K562 (cell line): ENCODE measurements around the gene WBP1L. TPM values are rescaled to one million over a fixed set of nuclear protein-coding genes. Genes with fewer than 3 reads are reported as not detected.

ENCODE experiments used
- polyA plus RNA-seq, 8 experiments: library from polyadenylated mRNA; depleted of rRNA in 4 of 8; stranded (reverse) in 5 of 8; unstranded in 3 of 8; fragments of >200 nt; fragmentation: Nextera tagmentation in 2 of 8; fragmentation: Illumina TruSeq in 1 of 8; extraction: Ambion mirVana in 2 of 8; extraction: Trizol in 1 of 8; gene quantifications; 2 replicates each; pipeline versions ENCODE4 v1.2.1 to v1.2.3, GENCODE V29; 2011 to 2014; ENCODE audit warnings: inconsistent platforms in 1 of 8, missing spikeins in 1 of 8
- total RNA-seq, 7 experiments: library from RNA; depleted of rRNA in 6 of 7; stranded (reverse); fragments of >200 nt in 6 of 7; fragmentation: Illumina TruSeq in 2 of 7; extraction: Trizol in 2 of 7; gene quantifications; 2 replicates each; pipeline versions ENCODE4 v1.2.1 to v1.2.3, GENCODE V29; 2011 to 2021; ENCODE audit warnings: low replicate concordance in 1 of 7
- TF ChIP-seq, protein P1 (sequence below), 2 experiments: fragments of 450-650 bp; formaldehyde crosslinking in 1 of 2; IDR thresholded peaks; 2 replicates each; pipeline versions ENCODE4 v1.4.0 to v1.6.1; 2014 to 2020; ENCODE audit warnings: mild to moderate bottlenecking in 2 of 2, borderline replicate concordance in 1 of 2, low read depth in 1 of 2
- TF ChIP-seq, protein P2 (sequence below), 2 experiments: IDR thresholded peaks; 2 replicates each; pipeline ENCODE4 v1.6.1; 2012; ENCODE audit warnings: improper control_type of control experiment in 2 of 2, low read depth in 2 of 2, low read length in 2 of 2, borderline replicate concordance in 1 of 2

The WBP1L gene
- total and polyA plus RNA-seq, 9 of the 15 experiments (the other 6 are each of a cell fraction or from before 2014, with no cell fraction given): 3.2 to 14.4 (median 11.3) TPM

DNA sequence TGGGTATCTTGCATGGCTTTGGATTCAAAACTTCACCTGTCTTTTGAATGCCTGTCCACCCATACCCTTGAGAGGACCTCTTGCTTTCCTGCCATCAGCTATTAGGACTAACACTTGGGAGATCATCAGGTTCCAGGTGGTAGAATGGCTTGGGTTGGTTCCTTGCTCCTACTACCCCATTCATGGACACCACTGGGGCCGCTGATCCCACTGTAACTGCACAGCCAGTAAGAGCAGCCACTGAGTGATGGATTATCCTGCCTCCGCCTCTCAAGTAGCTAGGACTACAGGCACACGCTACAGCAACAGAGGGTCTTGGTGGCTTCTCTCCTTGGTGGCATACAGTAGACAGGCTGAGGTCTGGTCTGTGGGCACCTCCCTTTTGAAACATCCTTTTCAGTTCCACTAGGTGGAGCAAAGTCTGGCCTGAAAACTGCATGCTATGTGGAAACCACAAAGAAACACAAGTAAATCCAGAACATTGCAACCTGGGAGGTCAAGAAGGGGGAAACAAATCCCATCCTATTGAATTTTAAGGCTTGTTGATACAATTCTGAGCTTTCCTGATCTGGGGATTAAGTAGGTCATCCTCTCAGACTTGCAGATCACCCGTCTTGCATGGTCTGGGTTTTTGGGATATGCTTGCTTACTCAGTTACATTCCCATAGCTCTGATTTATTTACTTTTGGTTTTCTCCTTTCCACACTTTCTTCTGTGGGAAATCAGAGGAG is 9.4 kb downstream of the WBP1L start (continued):
- TF ChIP-seq, protein P1, sequence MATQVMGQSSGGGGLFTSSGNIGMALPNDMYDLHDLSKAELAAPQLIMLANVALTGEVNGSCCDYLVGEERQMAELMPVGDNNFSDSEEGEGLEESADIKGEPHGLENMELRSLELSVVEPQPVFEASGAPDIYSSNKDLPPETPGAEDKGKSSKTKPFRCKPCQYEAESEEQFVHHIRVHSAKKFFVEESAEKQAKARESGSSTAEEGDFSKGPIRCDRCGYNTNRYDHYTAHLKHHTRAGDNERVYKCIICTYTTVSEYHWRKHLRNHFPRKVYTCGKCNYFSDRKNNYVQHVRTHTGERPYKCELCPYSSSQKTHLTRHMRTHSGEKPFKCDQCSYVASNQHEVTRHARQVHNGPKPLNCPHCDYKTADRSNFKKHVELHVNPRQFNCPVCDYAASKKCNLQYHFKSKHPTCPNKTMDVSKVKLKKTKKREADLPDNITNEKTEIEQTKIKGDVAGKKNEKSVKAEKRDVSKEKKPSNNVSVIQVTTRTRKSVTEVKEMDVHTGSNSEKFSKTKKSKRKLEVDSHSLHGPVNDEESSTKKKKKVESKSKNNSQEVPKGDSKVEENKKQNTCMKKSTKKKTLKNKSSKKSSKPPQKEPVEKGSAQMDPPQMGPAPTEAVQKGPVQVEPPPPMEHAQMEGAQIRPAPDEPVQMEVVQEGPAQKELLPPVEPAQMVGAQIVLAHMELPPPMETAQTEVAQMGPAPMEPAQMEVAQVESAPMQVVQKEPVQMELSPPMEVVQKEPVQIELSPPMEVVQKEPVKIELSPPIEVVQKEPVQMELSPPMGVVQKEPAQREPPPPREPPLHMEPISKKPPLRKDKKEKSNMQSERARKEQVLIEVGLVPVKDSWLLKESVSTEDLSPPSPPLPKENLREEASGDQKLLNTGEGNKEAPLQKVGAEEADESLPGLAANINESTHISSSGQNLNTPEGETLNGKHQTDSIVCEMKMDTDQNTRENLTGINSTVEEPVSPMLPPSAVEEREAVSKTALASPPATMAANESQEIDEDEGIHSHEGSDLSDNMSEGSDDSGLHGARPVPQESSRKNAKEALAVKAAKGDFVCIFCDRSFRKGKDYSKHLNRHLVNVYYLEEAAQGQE (IDR thresholded peaks at IDR 0.05; ENCODE audit: borderline replicate concordance): peak; percentile 47; the same call in 1 of the 2 replicates
- TF ChIP-seq, protein P1 (CRISPR knock-in tag; IDR thresholded peaks at IDR 0.05; ENCODE audit: low read depth): no peak
- TF ChIP-seq, protein P2, sequence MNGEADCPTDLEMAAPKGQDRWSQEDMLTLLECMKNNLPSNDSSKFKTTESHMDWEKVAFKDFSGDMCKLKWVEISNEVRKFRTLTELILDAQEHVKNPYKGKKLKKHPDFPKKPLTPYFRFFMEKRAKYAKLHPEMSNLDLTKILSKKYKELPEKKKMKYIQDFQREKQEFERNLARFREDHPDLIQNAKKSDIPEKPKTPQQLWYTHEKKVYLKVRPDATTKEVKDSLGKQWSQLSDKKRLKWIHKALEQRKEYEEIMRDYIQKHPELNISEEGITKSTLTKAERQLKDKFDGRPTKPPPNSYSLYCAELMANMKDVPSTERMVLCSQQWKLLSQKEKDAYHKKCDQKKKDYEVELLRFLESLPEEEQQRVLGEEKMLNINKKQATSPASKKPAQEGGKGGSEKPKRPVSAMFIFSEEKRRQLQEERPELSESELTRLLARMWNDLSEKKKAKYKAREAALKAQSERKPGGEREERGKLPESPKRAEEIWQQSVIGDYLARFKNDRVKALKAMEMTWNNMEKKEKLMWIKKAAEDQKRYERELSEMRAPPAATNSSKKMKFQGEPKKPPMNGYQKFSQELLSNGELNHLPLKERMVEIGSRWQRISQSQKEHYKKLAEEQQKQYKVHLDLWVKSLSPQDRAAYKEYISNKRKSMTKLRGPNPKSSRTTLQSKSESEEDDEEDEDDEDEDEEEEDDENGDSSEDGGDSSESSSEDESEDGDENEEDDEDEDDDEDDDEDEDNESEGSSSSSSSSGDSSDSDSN (IDR thresholded peaks at IDR 0.05; ENCODE audit: borderline replicate concordance in 1 of 2, low read depth in 2 of 2, low read length in 2 of 2): no peak
